Measurements from ENCODE around the gene CMIP.

CMIP gene

GRCh38 chr16:81480606-81481206 lies 36.1 kb downstream of the CMIP start:
- no peak for DNase-seq (ENCODE audit: low spot score)

- DNase-seq (ENCODE audit: low spot score): peak; percentile 91
Observed at GRCh38 chr16:81481207-81481821, 36.7 kb downstream of the CMIP start.

GRCh38 chr16:81482329-81483063 lies 37.9 kb downstream of the CMIP start:
- no peak for DNase-seq (ENCODE audit: low spot score)

- DNase-seq (ENCODE audit: low spot score): no peak
Observed at GRCh38 chr16:81483064-81483969, 38.7 kb downstream of the CMIP start.

GRCh38 chr16:81483970-81484595 lies 39.5 kb downstream of the CMIP start:
- DNase-seq (ENCODE audit: low spot score): no peak

GRCh38 chr16:81484908-81485624 lies 40.5 kb downstream of the CMIP start:
- DNase-seq (ENCODE audit: low spot score): no peak

GRCh38 chr16:81485824-81486539 lies 41.4 kb downstream of the CMIP start:
- DNase-seq (ENCODE audit: low spot score): no peak

- DNase-seq (ENCODE audit: low spot score): no peak
Observed at GRCh38 chr16:81486540-81487061, 42.0 kb downstream of the CMIP start.

GRCh38 chr16:81487301-81487720 lies 42.7 kb downstream of the CMIP start:
- no peak for DNase-seq (ENCODE audit: low spot score)

GRCh38 chr16:81488687-81489411 lies 44.2 kb downstream of the CMIP start:
- no peak for DNase-seq (ENCODE audit: low spot score)

GRCh38 chr16:81489547-81490267 lies 45.1 kb downstream of the CMIP start:
- DNase-seq (ENCODE audit: low spot score): no peak

GRCh38 chr16:81491541-81492188 lies 47.1 kb downstream of the CMIP start:
- DNase-seq (ENCODE audit: low spot score): no peak

GRCh38 chr16:81492311-81492761 lies 47.7 kb downstream of the CMIP start:
- DNase-seq (ENCODE audit: low spot score): no peak

- DNase-seq (ENCODE audit: low spot score): no peak
Observed at GRCh38 chr16:81492965-81493754, 48.6 kb downstream of the CMIP start.

GRCh38 chr16:81493755-81494433 lies 49.3 kb downstream of the CMIP start:
- DNase-seq (ENCODE audit: low spot score): no peak

GRCh38 chr16:81494434-81494806 lies 49.8 kb downstream of the CMIP start:
- DNase-seq (ENCODE audit: low spot score): no peak

- no peak for DNase-seq (ENCODE audit: low spot score)
Observed at GRCh38 chr16:81494888-81495287, 50.3 kb downstream of the CMIP start.

Measured in NAMALWA (cell line).